SU-DHL-6 (cell line): Measurements from ENCODE around the gene PDZRN3.

Experiments
- H2AFZ ChIP-seq: fragments of 200-600 bp; sonication (generic); 2 replicates; pipeline ENCODE4 v1.6.1; 2014; ENCODE audit warnings: low read depth, mild to moderate bottlenecking, moderate library complexity, mixed read lengths, antibody characterized with exemption, low read length; ENCODE audit not compliant: severe bottlenecking
- H3F3A ChIP-seq: fragments of 200-600 bp; shearing (Covaris generic); 2 replicates; pipeline ENCODE4 v1.6.0; 2016; ENCODE audit warnings: antibody characterized with exemption, mild to moderate bottlenecking; ENCODE audit not compliant: insufficient read depth
- H3K27ac ChIP-seq: fragments of 200-600 bp; sonication (generic); 2 replicates; pipeline ENCODE4 v1.5.1; 2016; ENCODE audit warnings: low read depth, mild to moderate bottlenecking, low read length, moderate library complexity, mixed read lengths
- H3K27me3 ChIP-seq: fragments of 200-600 bp; sonication (generic), shearing (Covaris generic); 2 replicates; pipeline ENCODE4 v1.6.0; 2014; ENCODE audit warnings: mild to moderate bottlenecking, low read length
- H3K36me3 ChIP-seq: fragments of 200-600 bp; sonication (generic); 2 replicates; pipeline ENCODE4 v1.6.1; 2014; ENCODE audit warnings: mild to moderate bottlenecking, low read length, mixed read lengths
- H3K4me2 ChIP-seq: fragments of 300-600, 200-600 bp; shearing (Covaris generic), sonication (generic); 2 replicates; pipeline ENCODE4 v1.6.0; 2014; ENCODE audit warnings: low read length, low read depth, mild to moderate bottlenecking; ENCODE audit not compliant: poor library complexity, severe bottlenecking
- H3K4me3 ChIP-seq: fragments of 200-600 bp; sonication (generic); 2 replicates; pipeline ENCODE4 v1.5.1; 2014; ENCODE audit warnings: antibody characterized with exemption, low read length, mild to moderate bottlenecking, mixed read lengths; ENCODE audit not compliant: insufficient read depth, poor library complexity, severe bottlenecking
- H3K79me2 ChIP-seq: fragments of 200-600 bp; sonication (generic); 2 replicates; pipeline ENCODE4 v1.6.1; 2014; ENCODE audit warnings: mild to moderate bottlenecking, low read length, moderate library complexity; ENCODE audit not compliant: insufficient read depth
- H3K9ac ChIP-seq: fragments of 200-600 bp; sonication (generic); 2 replicates; pipeline ENCODE4 v1.7.0; 2014; ENCODE audit warnings: mild to moderate bottlenecking, low read length
- H3K9me2 ChIP-seq: fragments of 200-600 bp; sonication (generic); replicated peaks from 2 replicates; pipeline ENCODE4 v1.6.1; 2014; ENCODE audit warnings: low read length; ENCODE audit not compliant: insufficient read depth
- H3K9me3 ChIP-seq: fragments of 200-600 bp; sonication (generic); 2 replicates; pipeline ENCODE4 v1.6.1; 2014; ENCODE audit warnings: low read length, mixed read lengths; ENCODE audit not compliant: insufficient read depth
- H4K20me1 ChIP-seq: fragments of 200-600 bp; sonication (generic); 2 replicates; pipeline ENCODE4 v1.6.1; 2014; ENCODE audit warnings: low read depth, mild to moderate bottlenecking, antibody characterized with exemption, low read length, moderate library complexity, mixed read lengths
- CTCF ChIP-seq: fragments of 200-600 bp; sonication (generic); IDR thresholded peaks from one replicate; pipeline ENCODE4 v1.5.1; 2017; ENCODE audit warnings: antibody characterized with exemption, mild to moderate bottlenecking, low read length, moderate library complexity; ENCODE audit not compliant: insufficient read depth, poor library complexity, severe bottlenecking
- EZH2phosphoT487 ChIP-seq: fragments of 200-600 bp; sonication (generic), shearing (Covaris generic); conservative IDR thresholded peaks from 2 replicates; pipeline ENCODE4 v1.6.1; 2018; ENCODE audit warnings: mild to moderate bottlenecking, antibody characterized with exemption, low read length, moderate library complexity, mixed read lengths

PDZRN3 gene

GRCh38 chr3:73668391-73668790 lies 43.6 kb upstream of the PDZRN3 start:
- Histone ChIP-seq H3F3A (no peaks in the 10 kb centered on the region), H3K9me3 (no peaks in the 10 kb centered on the region), H3K9me2 (no peaks in the 10 kb centered on the region), H3K79me2 (no peaks in the 10 kb centered on the region), H3K36me3 (no peaks in the 10 kb centered on the region), H3K4me3 (no peak overlapping the region), H3K27ac (no peak overlapping the region), H3K27me3 (no peaks in the 10 kb centered on the region), H3K4me2 (no peak overlapping the region), H2AFZ (no peak overlapping the region), H3K9ac (no peak overlapping the region), H4K20me1 (no peaks in the 10 kb centered on the region)
- TF ChIP-seq CTCF (no peak), EZH2phosphoT487 (no peak)

GRCh38 chr3:73667889-73668288 lies 43.1 kb upstream of the PDZRN3 start:
- Histone ChIP-seq H3K36me3 (no peaks in the 10 kb centered on the region), H3F3A (no peaks in the 10 kb centered on the region), H3K79me2 (no peaks in the 10 kb centered on the region), H3K27me3 (no peaks in the 10 kb centered on the region), H3K9me2 (no peaks in the 10 kb centered on the region), H3K4me3 (no peak overlapping the region), H3K9ac (no peak overlapping the region), H4K20me1 (no peaks in the 10 kb centered on the region), H3K27ac (no peak overlapping the region), H2AFZ (no peak overlapping the region), H3K4me2 (no peak overlapping the region), H3K9me3 (no peaks in the 10 kb centered on the region)
- TF ChIP-seq CTCF (no peak), EZH2phosphoT487 (no peak)

GRCh38 chr3:73665286-73665685 lies 40.5 kb upstream of the PDZRN3 start:
- Histone ChIP-seq H3K27ac (no peak overlapping the region), H2AFZ (no peak overlapping the region), H3K4me3 (no peak overlapping the region), H3F3A (no peaks in the 10 kb centered on the region), H3K9ac (no peak overlapping the region), H3K9me2 (no peaks in the 10 kb centered on the region), H3K27me3 (no peaks in the 10 kb centered on the region), H3K9me3 (no peaks in the 10 kb centered on the region), H4K20me1 (no peaks in the 10 kb centered on the region), H3K4me2 (no peak overlapping the region), H3K36me3 (no peaks in the 10 kb centered on the region), H3K79me2 (no peaks in the 10 kb centered on the region)
- no peak for TF ChIP-seq CTCF
- TF ChIP-seq EZH2phosphoT487: no peak
